Keratinocyte (primary cell): ENCODE results near the gene CUL2. TPM values are rescaled to one million over a fixed set of nuclear protein-coding genes. Genes with fewer than 3 reads are reported as not detected.
A peak's percentile ranks its signal among the peaks of the same experiment; 100 is the strongest.
"Not testable (repeated sequence)": the region's sequence is repeated elsewhere in the genome, so short reads cannot be mapped to it uniquely, and the experiment has no call there.

Source experiments
- DNase-seq: peaks from one replicate; pipeline ENCODE4 v3.0.0-alpha.2; 2011; ENCODE audit warnings: low read depth, missing footprints, low spot score
- FAIRE-seq: peaks from 2 replicates; lab custom pipeline; 2011; peaks lifted over from hg19 to GRCh38; lab: Jason Lieb, UNC
- H2AFZ ChIP-seq: 2 replicates; pipeline ENCODE4 v1.6.0; 2012; ENCODE audit warnings: low read length, control low read depth, inconsistent platforms; ENCODE audit not compliant: control insufficient read depth
- H3K27ac ChIP-seq: 2 replicates; pipeline ENCODE4 v1.5.1; 2011; ENCODE audit warnings: low read length; ENCODE audit not compliant: control insufficient read depth, insufficient read depth
- H3K27me3 ChIP-seq: 3 replicates; pipeline ENCODE4 v1.6.0; 2011; ENCODE audit warnings: low read length; ENCODE audit not compliant: control insufficient read depth, insufficient read depth; ENCODE audit errors: extremely low read depth
- H3K36me3 ChIP-seq, 2 experiments: 2 replicates in 1 of 2; 3 replicates in 1 of 2; pipeline ENCODE4 v1.5.1; 2011; ENCODE audit warnings: low read length in 2 of 2, mild to moderate bottlenecking in 1 of 2; ENCODE audit not compliant: control insufficient read depth in 2 of 2, insufficient read depth in 2 of 2; ENCODE audit errors: extremely low read depth in 1 of 2
- H3K4me1 ChIP-seq: 3 replicates; pipeline ENCODE4 v1.5.1; 2011; ENCODE audit warnings: low read length; ENCODE audit not compliant: control insufficient read depth, insufficient read depth; ENCODE audit errors: extremely low read depth
- H3K4me2 ChIP-seq: 3 replicates; pipeline ENCODE4 v1.6.0; 2011; ENCODE audit warnings: low read depth, low read length; ENCODE audit not compliant: control insufficient read depth, insufficient read depth; ENCODE audit errors: extremely low read depth
- H3K4me3 ChIP-seq, 3 experiments: fragments of 200-600 bp in 1 of 3; sonication (generic) in 1 of 3; 2 replicates in 2 of 3; 3 replicates in 1 of 3; pipeline ENCODE4 v1.5.1; 2011 to 2016; ENCODE audit warnings: low read length in 3 of 3, mild to moderate bottlenecking in 3 of 3, control low read depth in 2 of 3, inconsistent platforms in 1 of 3, low read depth in 1 of 3, mixed read lengths in 1 of 3, mixed run types in 1 of 3, moderate library complexity in 1 of 3; ENCODE audit not compliant: control insufficient read depth in 2 of 3, insufficient read depth in 2 of 3; ENCODE audit errors: extremely low read depth in 1 of 3
- H3K79me2 ChIP-seq: 2 replicates; pipeline ENCODE4 v1.6.0; 2012; ENCODE audit warnings: low read length; ENCODE audit not compliant: control insufficient read depth, insufficient read depth
- H3K9ac ChIP-seq: 3 replicates; pipeline ENCODE4 v1.6.0; 2011; ENCODE audit warnings: low read length; ENCODE audit not compliant: control insufficient read depth, insufficient read depth; ENCODE audit errors: extremely low read depth
- H3K9me1 ChIP-seq: 3 replicates; pipeline ENCODE4 v1.6.0; 2011; ENCODE audit warnings: low read length; ENCODE audit not compliant: control insufficient read depth, insufficient read depth; ENCODE audit errors: extremely low read depth
- H3K9me3 ChIP-seq: 2 replicates; pipeline ENCODE4 v1.5.1; 2012; ENCODE audit warnings: low read depth, low read length; ENCODE audit not compliant: control insufficient read depth
- H4K20me1 ChIP-seq: 3 replicates; pipeline ENCODE4 v1.6.0; 2011; ENCODE audit warnings: low read length; ENCODE audit not compliant: control insufficient read depth, insufficient read depth; ENCODE audit errors: extremely low read depth
- CTCF ChIP-seq, 3 experiments: IDR thresholded peaks in 1 of 3; conservative IDR thresholded peaks in 1 of 3; optimal IDR thresholded peaks in 1 of 3; 2 replicates in 2 of 3; 3 replicates in 1 of 3; pipeline versions ENCODE3 to v1.5.1; 2011; ENCODE audit warnings: low read length in 3 of 3, mild to moderate bottlenecking in 3 of 3, moderate library complexity in 2 of 3, control low read depth in 1 of 3, inconsistent platforms in 1 of 3; ENCODE audit not compliant: insufficient read depth in 2 of 3; ENCODE audit errors: extremely low read depth in 1 of 3
- EZH2 ChIP-seq: IDR thresholded peaks from one replicate; pipeline ENCODE4 v1.6.1; 2012; ENCODE audit warnings: inconsistent platforms, mild to moderate bottlenecking, low read length, moderate library complexity
- dilution Hi-C: fragments of 300-500 bp; cut with MboI; formaldehyde crosslinking; loops from one replicate; pipeline ENCODE4 v1.7.0; 2020; ENCODE audit warnings: low sequenced_read_pairs; ENCODE audit not compliant: extremely low pct_ligation_motif_present
- polyA plus RNA-seq, 5 experiments: library from polyadenylated mRNA; depleted of rRNA in 3 of 5; stranded (reverse) in 3 of 5; stranded (forward) in 1 of 5; unstranded in 1 of 5; fragments of >200 nt; gene quantifications; 1 replicate in 1 of 5; 2 replicates in 3 of 5; 3 replicates in 1 of 5; pipeline versions ENCODE4 v1.2.1 to v1.2.3, GENCODE V29; 2011 to 2012; ENCODE audit warnings: missing spikeins in 2 of 5, low read depth in 1 of 5, low replicate concordance in 1 of 5

CUL2 gene
- polyA plus RNA-seq, 1 donor (not counting 4 experiments of a cell fraction or from before 2014, with no cell fraction given), result 39.7 TPM

- Histone ChIP-seq H3K27ac (peak overlapping the region; percentile 80), H3K9me3 (peaks cover 3% of the 10 kb centered on the region), H3K4me1 (peaks cover 10% of the 10 kb centered on the region), H2AFZ (peak overlapping the region; percentile 84), H3K9me1 (peaks cover 2% of the 10 kb centered on the region), H3K36me3 (peaks cover 0 to 1% of the 10 kb centered on the region in 2 experiments), H4K20me1 (no peaks in the 10 kb centered on the region), H3K9ac (peak overlapping the region; percentile 80), H3K79me2 (peaks cover 51% of the 10 kb centered on the region), H3K27me3 (no peaks in the 10 kb centered on the region), H3K4me2 (peak overlapping the region; percentile 98), H3K4me3 (peak overlapping the region; percentile 90 to 97 (median 96))
- FAIRE-seq, result no peak
- dilution Hi-C loops, result no loop called here
- DNase-seq, result no peak
- no peak for TF ChIP-seq CTCF (optimal IDR thresholded peaks at IDR 0.05 in 1 of 3, IDR thresholded peaks at IDR 0.05 in 1 of 3, conservative IDR thresholded peaks at IDR 0.05 in 1 of 3; ENCODE audit: extremely low read depth in 1 of 3, insufficient read depth in 2 of 3, low read length in 3 of 3)
- TF ChIP-seq EZH2, result no peak
Measured at GRCh38 chr10:35089611-35090161, 455 bp downstream of the CUL2 start.

- no peak for TF ChIP-seq EZH2
- no peak for TF ChIP-seq CTCF (optimal IDR thresholded peaks at IDR 0.05 in 1 of 3, IDR thresholded peaks at IDR 0.05 in 1 of 3, conservative IDR thresholded peaks at IDR 0.05 in 1 of 3; ENCODE audit: extremely low read depth in 1 of 3, insufficient read depth in 2 of 3, low read length in 3 of 3)
- H3K79me2 ChIP-seq, result peaks cover 85% of the 10 kb centered on the region
- H3K9me1 ChIP-seq, result peaks cover 2% of the 10 kb centered on the region
- H3K9ac ChIP-seq, result no peak overlapping the region
- no peak overlapping the region for H3K4me3 ChIP-seq
- H3K27ac ChIP-seq, result no peak overlapping the region
- dilution Hi-C loops, result no loop called here
- no peaks in the 10 kb centered on the region for H3K27me3 ChIP-seq
- no peak for DNase-seq
- H3K9me3 ChIP-seq, result no peaks in the 10 kb centered on the region
- no peak overlapping the region for H3K4me2 ChIP-seq
- H3K4me1 ChIP-seq, result peaks cover 10% of the 10 kb centered on the region
- FAIRE-seq, result no peak
- peaks cover 0 to 1% of the 10 kb centered on the region in 2 experiments for H3K36me3 ChIP-seq
- peaks cover 2% of the 10 kb centered on the region for H4K20me1 ChIP-seq
- no peak overlapping the region for H2AFZ ChIP-seq
Measured at GRCh38 chr10:35083242-35083641, 6.9 kb downstream of the CUL2 start.

GRCh38 chr10:35080261-35080660, 9.9 kb downstream of the CUL2 start:
- dilution Hi-C loops, H3K36me3 ChIP-seq, FAIRE-seq, H3K4me3 ChIP-seq, H3K27me3 ChIP-seq, H3K9ac ChIP-seq, H3K4me2 ChIP-seq, H3K9me1 ChIP-seq, H2AFZ ChIP-seq, DNase-seq, H4K20me1 ChIP-seq, H3K9me3 ChIP-seq: not testable (repeated sequence)
- Histone ChIP-seq H3K27ac (peak overlapping the region; percentile 20), H3K79me2 (peaks cover 67% of the 10 kb centered on the region), H3K4me1 (peaks cover 10% of the 10 kb centered on the region)
